GM12874 (cell line): ENCODE measurements around the gene ANKRD65.

Experiments
- TF ChIP-seq, protein P1 (sequence below): IDR thresholded peaks from 2 replicates; pipeline ENCODE4 v1.5.1; 2011; ENCODE audit warnings: low read depth, mild to moderate bottlenecking, control low read depth, low read length, moderate library complexity; ENCODE audit not compliant: insufficient read depth

ANKRD65 gene

DNA sequence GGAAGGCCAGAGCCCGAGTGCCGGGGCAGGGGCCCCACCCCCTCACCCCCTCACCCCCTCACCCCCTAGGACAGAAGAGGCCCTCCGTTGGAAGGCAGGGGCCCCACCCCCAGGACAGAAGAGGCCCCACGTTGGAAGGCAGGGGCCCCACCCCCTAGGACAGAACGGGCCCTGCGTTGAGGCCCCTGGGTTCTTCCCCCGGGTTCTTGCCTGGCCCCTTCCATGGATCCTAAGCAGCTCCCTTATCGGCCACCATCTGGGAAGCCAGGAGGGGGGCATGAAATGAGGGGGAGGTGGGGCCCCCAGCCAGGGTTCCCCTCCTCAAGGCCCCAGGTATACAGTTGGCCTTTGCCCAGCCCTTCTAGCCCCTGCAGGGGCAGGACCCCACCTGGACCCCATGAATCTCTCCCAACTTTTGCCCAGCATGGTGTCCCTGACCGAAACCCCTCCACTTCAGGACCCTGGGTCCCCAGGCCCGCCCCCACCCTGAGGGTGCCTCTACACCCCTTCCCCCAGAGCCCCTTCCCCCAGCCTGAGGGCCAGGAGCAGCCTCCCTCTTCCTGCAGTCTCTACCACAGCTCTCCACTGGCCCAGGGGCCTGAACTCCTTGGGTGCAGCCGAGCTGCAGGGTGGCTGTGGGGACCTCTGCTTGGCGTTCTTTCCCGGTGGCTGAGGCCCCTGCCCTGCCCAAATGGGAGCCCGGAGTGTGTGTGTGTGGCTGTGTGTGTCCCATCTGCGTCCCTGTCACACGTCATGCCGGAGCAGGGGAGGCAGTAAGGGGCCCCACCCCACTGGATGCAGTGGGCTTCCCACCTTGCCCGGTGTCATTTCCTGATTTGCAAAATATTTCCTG lies 10.1 kb upstream of the ANKRD65 start:
- TF ChIP-seq, protein P1, sequence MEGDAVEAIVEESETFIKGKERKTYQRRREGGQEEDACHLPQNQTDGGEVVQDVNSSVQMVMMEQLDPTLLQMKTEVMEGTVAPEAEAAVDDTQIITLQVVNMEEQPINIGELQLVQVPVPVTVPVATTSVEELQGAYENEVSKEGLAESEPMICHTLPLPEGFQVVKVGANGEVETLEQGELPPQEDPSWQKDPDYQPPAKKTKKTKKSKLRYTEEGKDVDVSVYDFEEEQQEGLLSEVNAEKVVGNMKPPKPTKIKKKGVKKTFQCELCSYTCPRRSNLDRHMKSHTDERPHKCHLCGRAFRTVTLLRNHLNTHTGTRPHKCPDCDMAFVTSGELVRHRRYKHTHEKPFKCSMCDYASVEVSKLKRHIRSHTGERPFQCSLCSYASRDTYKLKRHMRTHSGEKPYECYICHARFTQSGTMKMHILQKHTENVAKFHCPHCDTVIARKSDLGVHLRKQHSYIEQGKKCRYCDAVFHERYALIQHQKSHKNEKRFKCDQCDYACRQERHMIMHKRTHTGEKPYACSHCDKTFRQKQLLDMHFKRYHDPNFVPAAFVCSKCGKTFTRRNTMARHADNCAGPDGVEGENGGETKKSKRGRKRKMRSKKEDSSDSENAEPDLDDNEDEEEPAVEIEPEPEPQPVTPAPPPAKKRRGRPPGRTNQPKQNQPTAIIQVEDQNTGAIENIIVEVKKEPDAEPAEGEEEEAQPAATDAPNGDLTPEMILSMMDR = no peak

DNA sequence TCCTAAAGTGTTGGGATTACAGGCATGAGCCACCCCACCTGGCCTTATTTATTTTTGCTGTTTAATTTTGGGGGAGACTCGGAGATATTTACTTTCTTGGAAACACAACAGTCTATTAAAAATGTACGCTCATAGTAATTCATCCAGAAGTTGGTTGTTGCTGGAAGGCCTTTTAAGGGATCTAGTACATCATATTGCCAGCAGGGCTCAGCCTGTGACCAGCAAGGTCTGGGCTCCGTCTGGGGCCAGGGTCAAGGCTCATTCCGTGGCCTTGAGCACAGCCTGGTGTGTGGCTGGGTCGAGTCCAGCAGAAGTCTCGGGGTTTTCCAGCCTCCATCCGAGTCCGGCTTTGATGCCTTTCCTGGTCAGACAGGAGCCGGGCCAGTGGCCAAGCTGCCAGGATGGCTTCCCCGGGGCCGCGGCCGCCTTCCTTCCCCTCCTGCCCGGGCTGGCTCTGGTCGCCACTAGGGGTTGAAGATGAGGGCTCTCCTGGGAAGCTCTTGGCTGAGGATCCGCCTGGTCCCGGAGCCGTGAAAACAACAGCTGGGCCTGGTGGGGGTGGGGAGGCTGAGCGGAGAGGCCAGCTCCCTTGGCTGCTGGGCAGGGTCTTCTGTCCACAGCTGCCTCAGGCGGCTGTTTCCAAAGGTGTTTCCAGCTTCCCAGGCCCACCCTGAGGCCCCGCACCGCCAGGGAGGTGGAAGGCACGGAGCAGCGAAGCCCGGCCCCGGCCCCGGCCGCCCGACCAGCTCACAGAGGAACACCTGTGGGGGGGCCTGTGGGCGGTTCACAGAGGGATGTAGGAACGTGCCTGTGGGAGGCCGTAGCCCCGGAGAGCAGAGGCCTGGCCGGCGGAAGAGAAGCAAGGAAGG lies 9.3 kb upstream of the ANKRD65 start:
- TF ChIP-seq, protein P1 = no peak

DNA sequence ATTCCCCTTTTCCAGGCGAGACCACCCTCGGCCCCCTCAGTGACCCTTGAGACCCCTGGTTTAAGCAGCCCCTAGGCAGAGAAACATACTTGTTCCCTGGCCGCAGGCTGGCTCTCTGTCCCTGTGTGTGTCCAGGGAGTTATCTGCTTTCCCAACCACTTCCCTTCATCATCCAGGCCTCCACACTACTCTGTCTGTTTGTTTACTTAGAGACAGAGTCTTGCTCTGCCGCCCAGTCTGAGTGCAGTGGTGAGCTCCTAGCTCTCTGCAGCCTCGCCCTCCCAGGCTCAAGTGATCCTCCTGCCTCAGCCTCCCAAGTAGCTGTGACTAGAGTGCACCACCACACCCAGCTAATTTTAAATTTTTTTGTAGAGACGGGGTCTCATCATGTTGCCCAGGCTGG lies 8.6 kb upstream of the ANKRD65 start:
- TF ChIP-seq, protein P1 = no peak

DNA sequence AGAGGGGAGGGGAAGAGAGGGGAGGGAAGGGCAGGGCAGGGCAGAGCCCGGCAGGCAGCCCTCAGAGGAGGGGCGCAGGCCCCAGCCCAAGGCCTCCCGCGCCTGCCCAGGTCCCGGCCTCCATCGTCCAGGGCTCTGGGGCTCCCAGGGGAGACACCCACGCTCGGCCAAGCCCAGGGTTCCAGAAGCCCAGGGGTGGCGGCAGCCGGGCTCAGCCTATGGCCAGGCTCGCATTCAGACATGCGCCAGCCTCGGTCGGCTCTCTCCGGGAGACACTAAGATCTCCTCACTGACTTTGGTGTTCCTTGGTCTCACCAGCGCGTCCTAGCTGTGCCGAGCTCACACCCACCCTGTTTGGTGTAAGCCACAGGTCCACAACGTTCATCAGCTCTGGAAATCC lies 7.1 kb upstream of the ANKRD65 start:
- TF ChIP-seq, protein P1 = no peak

DNA sequence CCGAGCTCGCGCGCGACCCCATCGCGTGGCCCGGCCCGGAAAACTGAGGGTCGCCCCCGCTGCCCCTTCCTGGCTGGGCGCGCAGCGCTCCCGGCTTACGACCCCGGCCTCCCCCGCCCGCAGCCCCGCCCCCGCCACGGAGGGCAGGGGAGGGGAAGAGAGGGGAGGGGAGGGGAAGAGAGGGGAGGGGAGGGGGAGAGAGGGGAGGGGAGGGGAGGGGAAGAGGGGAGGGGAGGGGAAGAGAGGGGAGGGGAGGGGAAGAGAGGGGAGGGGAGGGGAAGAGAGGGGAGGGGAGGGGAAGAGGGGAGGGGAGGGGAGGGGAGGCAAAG lies 6.7 kb upstream of the ANKRD65 start:
- TF ChIP-seq, protein P1 = no peak

DNA sequence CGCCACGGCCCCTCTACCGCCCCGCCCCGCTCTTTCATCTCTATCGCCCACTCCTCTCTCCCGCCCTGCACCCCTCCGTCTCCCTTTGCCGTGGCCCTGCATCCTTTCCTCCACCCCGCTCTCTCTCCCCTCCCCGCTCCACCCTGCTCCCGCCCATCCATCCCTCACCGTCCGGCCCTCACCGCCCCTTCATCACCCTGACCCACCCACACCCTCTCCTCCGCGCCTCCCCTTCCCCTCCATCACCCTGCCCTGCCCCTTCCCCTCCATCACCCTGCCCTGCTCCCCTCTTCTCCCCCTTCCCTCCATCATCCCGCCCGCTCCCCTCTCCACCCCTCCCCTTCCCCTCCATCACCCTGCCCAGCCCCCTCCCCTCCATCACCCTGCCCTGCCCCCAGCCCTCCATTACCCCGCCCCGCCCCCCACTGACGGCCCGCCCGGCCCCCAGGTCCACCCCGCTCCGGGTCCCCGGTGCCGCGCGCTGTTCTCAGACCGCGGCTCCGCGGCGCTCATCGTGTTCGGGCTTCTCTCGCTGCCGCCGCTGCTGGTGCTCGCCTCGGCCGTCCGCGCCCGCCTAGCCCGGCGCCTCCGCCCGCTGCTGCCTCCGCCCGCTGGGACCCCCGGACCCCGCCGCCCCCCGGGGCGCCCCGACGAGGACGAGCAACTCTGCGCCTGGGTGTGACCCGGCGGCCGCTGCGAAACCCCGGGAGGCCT lies 6.2 kb upstream of the ANKRD65 start:
- TF ChIP-seq, protein P1 = no peak
